Choroid plexus epithelial cell (primary cell): ENCODE data around the gene TMEM250.

Experiments
- DNase-seq: peaks from one replicate; pipeline ENCODE4 v3.0.0-alpha.2; 2010; ENCODE audit warnings: low read depth
- H3K4me3 ChIP-seq: 2 replicates; pipeline ENCODE4 v1.5.1; 2011; ENCODE audit warnings: low read depth, mild to moderate bottlenecking, control low read depth, low read length, moderate library complexity
- TF ChIP-seq, protein P1 (sequence below): conservative IDR thresholded peaks from 2 replicates; pipeline ENCODE4 v1.5.1; 2011; ENCODE audit warnings: low read depth, mild to moderate bottlenecking, control low read depth, inconsistent platforms, low read length, moderate library complexity

The TMEM250 gene

GRCh38 chr9:136098844-136099243, 19.8 kb downstream of the TMEM250 start:
- no peak overlapping the region for H3K4me3 ChIP-seq
- TF ChIP-seq, protein P1, sequence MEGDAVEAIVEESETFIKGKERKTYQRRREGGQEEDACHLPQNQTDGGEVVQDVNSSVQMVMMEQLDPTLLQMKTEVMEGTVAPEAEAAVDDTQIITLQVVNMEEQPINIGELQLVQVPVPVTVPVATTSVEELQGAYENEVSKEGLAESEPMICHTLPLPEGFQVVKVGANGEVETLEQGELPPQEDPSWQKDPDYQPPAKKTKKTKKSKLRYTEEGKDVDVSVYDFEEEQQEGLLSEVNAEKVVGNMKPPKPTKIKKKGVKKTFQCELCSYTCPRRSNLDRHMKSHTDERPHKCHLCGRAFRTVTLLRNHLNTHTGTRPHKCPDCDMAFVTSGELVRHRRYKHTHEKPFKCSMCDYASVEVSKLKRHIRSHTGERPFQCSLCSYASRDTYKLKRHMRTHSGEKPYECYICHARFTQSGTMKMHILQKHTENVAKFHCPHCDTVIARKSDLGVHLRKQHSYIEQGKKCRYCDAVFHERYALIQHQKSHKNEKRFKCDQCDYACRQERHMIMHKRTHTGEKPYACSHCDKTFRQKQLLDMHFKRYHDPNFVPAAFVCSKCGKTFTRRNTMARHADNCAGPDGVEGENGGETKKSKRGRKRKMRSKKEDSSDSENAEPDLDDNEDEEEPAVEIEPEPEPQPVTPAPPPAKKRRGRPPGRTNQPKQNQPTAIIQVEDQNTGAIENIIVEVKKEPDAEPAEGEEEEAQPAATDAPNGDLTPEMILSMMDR: peak; percentile 30
- peak; percentile 38 for DNase-seq

- H3K4me3 ChIP-seq: no peak overlapping the region
- no peak for DNase-seq
- TF ChIP-seq, protein P1: no peak
Measured at GRCh38 chr9:136098210-136098609, 20.5 kb downstream of the TMEM250 start.

- no peak for DNase-seq
- no peak overlapping the region for H3K4me3 ChIP-seq
Measured at GRCh38 chr9:136096505-136097001, 22.1 kb downstream of the TMEM250 start.

GRCh38 chr9:136095070-136096058, 23.3 kb downstream of the TMEM250 start, which contains the start of gene NACC2:
Gene NACC2, minus strand, starts transcription at chr9:136095289. Its CDS starts 44,768 bp downstream, at chr9:136050521.
- TF ChIP-seq, protein P1: no peak
- peak; percentile 64 for DNase-seq
- H3K4me3 ChIP-seq: peak within 1 kb of the TSS; percentile 71

More at GRCh38 chr9:136096505-136097001, 22.1 kb downstream of the TMEM250 start:
- TF ChIP-seq, protein P1: no peak

GRCh38 chr9:136093995-136094881, 24.4 kb downstream of the TMEM250 start:
- TF ChIP-seq, protein P1: no peak
- DNase-seq: peak; percentile 67
- peak overlapping the region; percentile 71 for H3K4me3 ChIP-seq

- TF ChIP-seq, protein P1: no peak
- DNase-seq: peak; percentile 53
- H3K4me3 ChIP-seq: peak overlapping the region; percentile 71
Measured at GRCh38 chr9:136093346-136093986, 25.2 kb downstream of the TMEM250 start.
